GM21529 (cell line): ENCODE results near the gene DYNLT1.

Experiments used
- ATAC-seq: cut with Tn5 transposase; IDR thresholded peaks from one replicate; pipeline ENCODE4 v1.9.1; 2021; ENCODE audit not compliant: unreplicated experiment

The DYNLT1 gene

DNA sequence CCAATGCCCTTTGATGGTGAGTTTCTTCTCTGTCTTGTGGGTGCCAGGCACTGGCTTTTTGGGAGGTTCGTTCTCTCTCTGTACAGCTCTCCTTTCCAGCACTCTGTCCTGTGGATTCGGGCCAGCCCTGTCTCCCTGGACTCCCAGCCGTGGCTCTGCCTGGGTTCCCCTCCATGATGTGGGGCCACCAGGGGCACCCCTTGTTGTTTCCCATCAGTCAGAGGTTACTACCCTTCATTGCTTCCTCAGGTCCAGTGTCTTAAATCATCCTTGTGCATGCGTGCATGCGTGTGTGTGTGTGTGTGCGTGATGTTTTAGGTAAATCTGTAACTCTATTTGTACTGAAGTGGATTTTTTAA lies 40.5 kb downstream of the DYNLT1 start:
- ATAC-seq = no peak

DNA sequence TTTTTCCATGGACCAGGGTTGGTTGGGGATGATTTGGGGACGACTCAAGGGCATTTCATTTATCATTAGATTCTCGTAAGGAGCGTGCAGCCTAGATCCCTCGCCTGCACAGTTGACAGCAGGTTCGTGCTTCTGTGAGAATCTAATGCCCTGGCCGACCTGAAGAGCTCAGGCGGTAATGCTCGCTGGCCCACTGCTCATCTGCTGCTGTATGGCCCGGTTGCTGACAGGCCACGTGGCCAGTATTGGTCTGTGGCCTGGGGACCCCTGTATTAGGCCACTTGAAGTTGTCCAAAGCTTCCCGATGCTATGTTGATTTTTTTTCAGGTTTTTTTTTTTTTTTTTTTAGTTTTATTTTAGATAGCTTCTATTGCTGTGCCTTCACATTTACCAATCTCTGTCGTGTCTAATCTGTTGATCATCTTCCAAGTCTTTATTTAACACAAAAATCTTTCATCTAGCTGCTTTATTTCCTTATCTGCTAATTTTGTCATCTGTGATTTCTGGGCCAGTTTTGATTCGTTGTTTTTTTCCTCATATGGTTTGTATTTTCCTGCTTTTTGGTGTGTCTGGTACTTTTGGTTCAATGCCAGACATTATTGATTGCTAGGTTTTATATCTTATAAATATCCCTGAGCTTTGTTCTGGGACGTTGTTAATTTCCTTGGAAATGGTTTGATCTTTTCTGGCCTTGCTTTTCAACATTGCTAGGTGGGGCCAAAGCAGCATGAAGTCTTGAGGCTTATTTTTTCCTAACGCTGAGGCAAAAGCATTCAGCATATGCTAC lies 41.1 kb downstream of the DYNLT1 start:
- ATAC-seq = no peak

DNA sequence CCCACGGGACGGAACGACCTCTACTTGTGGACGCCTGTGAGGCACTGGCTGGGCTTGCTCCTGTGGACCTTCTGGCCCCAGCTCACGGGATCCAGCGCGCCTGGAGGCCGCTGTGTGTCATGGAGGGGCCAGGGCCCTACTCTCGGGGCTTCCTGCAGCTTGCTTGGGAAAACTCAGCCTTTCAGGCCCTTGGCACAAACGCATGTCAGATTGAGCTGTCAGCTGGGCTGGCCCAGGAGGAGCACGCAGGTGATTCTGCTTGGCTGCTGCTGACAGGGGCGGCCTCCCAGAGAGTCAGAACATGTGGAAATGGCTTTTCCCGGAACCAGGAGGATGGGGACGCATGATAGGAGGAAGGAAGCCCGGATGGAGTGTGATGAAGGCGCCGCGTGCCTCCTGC lies 44.9 kb downstream of the DYNLT1 start:
- no peak for ATAC-seq

- ATAC-seq = no peak
Measured at GRCh38 chr6:158597565-158597964, 47.0 kb downstream of the DYNLT1 start.

GRCh38 chr6:158596861-158597260 lies 47.7 kb downstream of the DYNLT1 start:
- ATAC-seq = no peak

DNA sequence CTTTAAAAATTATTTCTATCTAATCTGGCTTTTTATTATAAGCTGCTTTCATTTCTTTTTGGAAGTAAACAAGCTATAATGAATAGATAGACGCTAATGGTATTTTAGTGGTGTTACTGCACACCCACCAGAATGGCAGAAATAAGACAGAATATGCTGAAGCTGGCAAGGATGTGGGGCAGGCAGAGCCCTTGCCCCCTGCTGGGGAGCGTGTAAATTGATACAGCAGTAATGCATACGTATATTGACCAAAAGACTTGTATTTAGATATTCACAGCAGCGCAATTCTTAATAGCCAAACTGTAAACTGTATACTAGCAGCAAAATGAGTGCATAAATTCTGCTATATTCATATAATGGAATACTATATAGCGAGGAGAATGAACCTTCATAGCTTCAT lies 49.3 kb downstream of the DYNLT1 start:
- no peak for ATAC-seq

DNA sequence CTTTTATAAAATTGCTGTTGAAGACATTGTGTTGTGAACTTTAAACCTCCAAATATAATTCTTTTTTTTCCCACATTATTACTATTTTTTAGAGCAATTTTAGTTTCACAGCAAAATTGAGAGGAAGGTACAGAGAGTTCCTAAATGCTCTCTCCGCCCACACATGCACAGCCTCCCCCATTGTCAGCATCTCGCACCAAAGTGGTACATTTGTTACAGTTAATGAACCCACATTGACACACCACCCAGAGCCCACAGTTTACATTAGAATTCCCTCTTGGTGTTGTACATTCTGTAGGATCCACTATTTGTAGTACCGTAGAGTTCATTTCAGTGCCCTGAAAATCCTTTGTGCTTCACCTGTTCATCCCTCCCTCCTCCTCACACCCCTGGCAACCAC lies 50.9 kb downstream of the DYNLT1 start:
- no peak for ATAC-seq

- ATAC-seq = no peak
Measured at GRCh38 chr6:158591810-158592209, 52.7 kb downstream of the DYNLT1 start.

- no peak for ATAC-seq
Measured at GRCh38 chr6:158591134-158591809, 53.3 kb downstream of the DYNLT1 start.

DNA sequence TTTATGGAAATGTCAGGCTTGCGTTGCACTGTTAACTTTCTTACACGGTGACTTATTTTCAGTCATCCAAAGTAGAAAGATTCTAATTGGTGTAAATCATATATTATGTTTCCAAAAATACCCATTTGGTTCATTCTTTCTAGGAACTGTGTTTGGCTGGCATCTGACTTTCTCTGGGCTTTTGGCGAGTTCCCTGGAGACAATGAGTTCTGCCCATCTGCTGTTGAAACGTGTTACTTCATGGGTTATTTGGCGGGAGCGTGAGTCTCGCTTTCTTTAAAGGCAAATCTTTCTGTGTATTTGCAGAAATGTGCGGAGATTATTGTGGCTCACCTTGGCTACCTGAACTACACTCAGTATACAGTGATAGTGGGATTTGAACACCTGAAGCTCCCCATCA lies 55.2 kb downstream of the DYNLT1 start:
- no peak for ATAC-seq

- ATAC-seq = no peak
Measured at GRCh38 chr6:158586652-158587051, 57.9 kb downstream of the DYNLT1 start.
